ENCODE results near the gene MSX2.

GRCh38 chr5:174735498-174736330, 11.3 kb downstream of the MSX2 start:
- TF ChIP-seq POLR2A (IDR thresholded peaks at IDR 0.05; ENCODE audit: low read depth, low read length): no peak
- TF ChIP-seq TAF1 (IDR thresholded peaks at IDR 0.05; ENCODE audit: borderline replicate concordance, low read depth, low read length): no peak
- TF ChIP-seq POLR2AphosphoS5 (IDR thresholded peaks at IDR 0.05; ENCODE audit: low read depth, low read length): no peak

All from GM12892 (cell line).